Measurements from ENCODE around the gene RARRES2. TPM values are rescaled to one million over a fixed set of nuclear protein-coding genes. Genes with fewer than 3 reads are reported as not detected.

Gene RARRES2
- total and polyA plus RNA-seq, 12 donors, result 132 to 7,984 (median 3,315) TPM

- no peaks in the 10 kb centered on the region for H3K27me3 ChIP-seq
- WGBS, 4 donors, result 20 to 30% (median 25%) methylated on average over 6 of the region's 6 CpGs
- no peak overlapping the region for H3K4me3 ChIP-seq
- H3K27ac ChIP-seq, result no peak overlapping the region
- no peaks in the 10 kb centered on the region for H3K36me3 ChIP-seq (replicated peaks in 1 of 2)
- no peak for DNase-seq
- H3K4me1 ChIP-seq (replicated peaks in 1 of 2), result peaks cover 0 to 3% of the 10 kb centered on the region in 2 donors
- TF ChIP-seq CTCF (IDR thresholded peaks at IDR 0.05) (peak; percentile 46 to 77 (median 56)), POLR2A (IDR thresholded peaks at IDR 0.05) (no peak)
- H3K9me3 ChIP-seq (replicated peaks in 1 of 3), result no peaks in the 10 kb centered on the region
- intact Hi-C loops (cut with DNase I), result loop anchor here in 1 of 2 donors (10.0 kb wide), 1 partner anchor 58 kb away; no protein-coding TSS in a partner anchor
Observed at GRCh38 chr7:150356265-150356897, 15.0 kb upstream of the RARRES2 start.

DNA sequence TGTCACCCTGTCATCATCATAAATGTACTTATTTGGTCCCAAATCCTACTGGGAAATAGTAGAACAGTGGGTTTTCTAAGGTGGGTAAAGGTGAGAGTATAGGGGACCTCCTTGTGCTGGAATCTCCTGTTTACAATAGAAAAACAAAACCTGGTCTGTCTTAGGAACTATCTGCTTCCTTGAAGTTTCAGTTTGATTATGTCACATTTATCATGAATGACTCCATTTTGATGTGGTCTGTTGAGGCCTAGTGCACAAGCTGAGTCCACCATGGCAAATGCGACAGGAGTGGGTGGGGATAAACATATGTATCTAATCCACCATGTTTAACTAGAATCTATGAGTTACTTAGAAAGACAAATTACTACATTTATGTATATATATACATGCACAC, 14.2 kb upstream of the RARRES2 start:
- intact Hi-C loops (cut with DNase I), result loop anchor here in 1 of 2 donors (10.0 kb wide), 1 partner anchor 59 kb away; no protein-coding TSS in a partner anchor
- Histone ChIP-seq H3K27ac (peak overlapping the region in 3 of 5 donors; percentile 32 to 41 (median 38)), H3K9me3 (replicated peaks in 1 of 3) (no peaks in the 10 kb centered on the region), H3K4me3 (no peak overlapping the region), H3K36me3 (replicated peaks in 1 of 2) (no peaks in the 10 kb centered on the region), H3K4me1 (replicated peaks in 1 of 2) (peaks cover 0 to 3% of the 10 kb centered on the region in 2 donors), H3K27me3 (no peaks in the 10 kb centered on the region)
- no peak for DNase-seq
- WGBS, 4 donors, result 80 to 90% (median 85%) methylated on average over 1 of the region's 1 CpG
- TF ChIP-seq CTCF (IDR thresholded peaks at IDR 0.05) (no peak), POLR2A (IDR thresholded peaks at IDR 0.05) (no peak)

GRCh38 chr7:150351587-150352194, 10.3 kb upstream of the RARRES2 start:
- DNase-seq, result no peak
- Histone ChIP-seq H3K4me3 (no peak overlapping the region), H3K4me1 (replicated peaks in 1 of 2) (peaks cover 0 to 3% of the 10 kb centered on the region in 2 donors), H3K36me3 (replicated peaks in 1 of 2) (no peaks in the 10 kb centered on the region), H3K27ac (no peak overlapping the region), H3K27me3 (no peaks in the 10 kb centered on the region), H3K9me3 (replicated peaks in 1 of 3) (no peaks in the 10 kb centered on the region)
- 68 to 78% (median 76%) methylated on average over 8 of the region's 8 CpGs for WGBS, 4 donors
- intact Hi-C loops (cut with DNase I), result loop anchor here (5.0 to 10.0 kb wide), 2 partner anchors 63 to 66 kb away; no protein-coding TSS in a partner anchor
- no peak for TF ChIP-seq CTCF (IDR thresholded peaks at IDR 0.05)
- no peak for TF ChIP-seq POLR2A (IDR thresholded peaks at IDR 0.05)

DNA sequence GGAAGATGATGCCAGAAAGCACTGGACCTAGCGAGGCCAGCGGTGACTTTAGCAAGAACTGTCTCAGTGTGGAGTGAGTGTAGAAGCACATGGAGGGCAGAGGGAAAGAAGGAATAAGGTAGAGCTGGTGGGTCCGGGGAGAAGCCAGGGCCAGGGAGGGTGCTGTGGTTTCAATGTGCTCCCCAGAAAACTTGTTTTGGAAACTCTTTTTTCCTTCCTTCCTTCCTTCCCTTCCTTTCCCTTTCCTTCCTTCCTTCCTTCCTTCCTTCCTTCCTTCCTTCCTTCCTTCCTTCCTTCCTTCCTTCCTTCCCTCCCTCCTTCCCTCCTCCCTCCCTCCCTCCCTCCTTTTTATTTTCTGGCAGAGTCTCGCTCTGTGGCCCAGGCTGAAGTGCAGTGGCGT, 5.5 kb upstream of the RARRES2 start:
- no peak for TF ChIP-seq POLR2A (IDR thresholded peaks at IDR 0.05)
- no peak for TF ChIP-seq CTCF (IDR thresholded peaks at IDR 0.05)
- 91 to 95% (median 93%) methylated on average over 5 of the region's 5 CpGs for WGBS, 4 donors
- no peaks in the 10 kb centered on the region for H3K9me3 ChIP-seq (replicated peaks in 1 of 3)
- no peaks in the 10 kb centered on the region for H3K27me3 ChIP-seq
- H3K36me3 ChIP-seq (replicated peaks in 1 of 2), result no peaks in the 10 kb centered on the region
- no peak overlapping the region for H3K4me3 ChIP-seq
- peaks cover 0 to 4% of the 10 kb centered on the region in 2 donors for H3K4me1 ChIP-seq (replicated peaks in 1 of 2)
- DNase-seq, result no peak
- no peak overlapping the region for H3K27ac ChIP-seq
- intact Hi-C loops (cut with DNase I), result no loop called here
